Measurements from ENCODE around the gene CALHM1. TPM values are rescaled to one million over a fixed set of nuclear protein-coding genes. Genes with fewer than 3 reads are reported as not detected.

CALHM1 gene
- total RNA-seq, 2 experiments from 2014 or later, result 0.13 TPM; not detected in 1

- no peaks in the 10 kb centered on the region for H3K9me3 ChIP-seq (ENCODE audit: low read length)
- H2AFZ ChIP-seq (ENCODE audit: low read length), result no peak overlapping the region
- BruUV-seq (replicated peaks), result no TSS peak
- H3K4me3 ChIP-seq (ENCODE audit: low read depth, low read length, poor library complexity, severe bottlenecking), result no peak overlapping the region
- H3K4me1 ChIP-seq (ENCODE audit: insufficient read depth, low read length, poor library complexity, severe bottlenecking), result peaks cover 41% of the 10 kb centered on the region
- DNase-seq (ENCODE audit: low spot score), result no peak
- POLR2A ChIA-PET, result interaction anchor here (0.8 kb wide), 1 partner anchor 167 kb away, joined by 3 read pairs; no protein-coding TSS in a partner anchor
- H4K20me1 ChIP-seq (ENCODE audit: insufficient read depth, low read length), result no peaks in the 10 kb centered on the region
- H3K4me2 ChIP-seq (ENCODE audit: low read length), result no peak overlapping the region
- CTCF ChIA-PET (ENCODE audit: unreplicated experiment), result no interaction called here
- intact Hi-C loops (cut with micrococcal nuclease; ENCODE audit: unreplicated experiment), result no loop called here
- no peak for TF ChIP-seq EZH2phosphoT487 (IDR thresholded peaks at IDR 0.05; ENCODE audit: borderline replicate concordance, low read depth, low read length)
- TF ChIP-seq, protein P1, sequence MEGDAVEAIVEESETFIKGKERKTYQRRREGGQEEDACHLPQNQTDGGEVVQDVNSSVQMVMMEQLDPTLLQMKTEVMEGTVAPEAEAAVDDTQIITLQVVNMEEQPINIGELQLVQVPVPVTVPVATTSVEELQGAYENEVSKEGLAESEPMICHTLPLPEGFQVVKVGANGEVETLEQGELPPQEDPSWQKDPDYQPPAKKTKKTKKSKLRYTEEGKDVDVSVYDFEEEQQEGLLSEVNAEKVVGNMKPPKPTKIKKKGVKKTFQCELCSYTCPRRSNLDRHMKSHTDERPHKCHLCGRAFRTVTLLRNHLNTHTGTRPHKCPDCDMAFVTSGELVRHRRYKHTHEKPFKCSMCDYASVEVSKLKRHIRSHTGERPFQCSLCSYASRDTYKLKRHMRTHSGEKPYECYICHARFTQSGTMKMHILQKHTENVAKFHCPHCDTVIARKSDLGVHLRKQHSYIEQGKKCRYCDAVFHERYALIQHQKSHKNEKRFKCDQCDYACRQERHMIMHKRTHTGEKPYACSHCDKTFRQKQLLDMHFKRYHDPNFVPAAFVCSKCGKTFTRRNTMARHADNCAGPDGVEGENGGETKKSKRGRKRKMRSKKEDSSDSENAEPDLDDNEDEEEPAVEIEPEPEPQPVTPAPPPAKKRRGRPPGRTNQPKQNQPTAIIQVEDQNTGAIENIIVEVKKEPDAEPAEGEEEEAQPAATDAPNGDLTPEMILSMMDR (conservative IDR thresholded peaks at IDR 0.05; ENCODE audit: low read length), result no peak
- no peak overlapping the region for H3K27ac ChIP-seq (ENCODE audit: low read depth, low read length, poor library complexity, severe bottlenecking)
- H3K36me3 ChIP-seq (ENCODE audit: insufficient read depth, low read length), result no peaks in the 10 kb centered on the region
- H3K9me2 ChIP-seq (ENCODE audit: insufficient read depth, low read length), result no peaks in the 10 kb centered on the region
- H3K79me2 ChIP-seq (ENCODE audit: insufficient read depth, low read depth, low read length), result no peaks in the 10 kb centered on the region
These were observed 44.4 kb upstream of the CALHM1 start for GRCh38 chr10:103502849-103503660.

DNA sequence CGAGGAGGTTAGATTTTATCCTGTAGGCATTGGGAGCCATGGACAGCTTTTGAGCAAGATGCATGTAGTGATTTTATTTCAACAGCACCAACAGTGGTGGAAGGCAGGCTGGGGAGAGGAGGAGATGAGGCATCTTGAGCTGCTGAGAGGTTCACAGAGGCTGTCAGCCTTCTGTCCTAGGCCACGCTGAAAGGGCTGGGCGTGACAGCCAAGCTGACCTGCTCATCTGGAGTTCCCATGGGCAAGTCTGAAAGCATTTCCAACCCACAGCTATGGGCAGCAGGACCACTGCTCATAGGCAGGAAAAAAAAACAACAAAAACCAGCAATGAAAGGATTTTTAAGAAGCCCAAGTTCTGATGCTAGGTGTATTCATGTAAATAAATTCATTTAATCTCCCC is 42.5 kb upstream of the CALHM1 start:
- no TSS peak for BruUV-seq (replicated peaks)
- Histone ChIP-seq H3K9me3 (ENCODE audit: low read length) (no peaks in the 10 kb centered on the region), H2AFZ (ENCODE audit: low read length) (no peak overlapping the region), H3K27ac (ENCODE audit: low read depth, low read length, poor library complexity, severe bottlenecking) (no peak overlapping the region), H3K36me3 (ENCODE audit: insufficient read depth, low read length) (no peaks in the 10 kb centered on the region), H3K4me1 (ENCODE audit: insufficient read depth, low read length, poor library complexity, severe bottlenecking) (peaks cover 25% of the 10 kb centered on the region), H3K79me2 (ENCODE audit: insufficient read depth, low read depth, low read length) (no peaks in the 10 kb centered on the region), H3K4me3 (ENCODE audit: low read depth, low read length, poor library complexity, severe bottlenecking) (no peak overlapping the region), H3K9me2 (ENCODE audit: insufficient read depth, low read length) (no peaks in the 10 kb centered on the region), H3K4me2 (ENCODE audit: low read length) (no peak overlapping the region), H4K20me1 (ENCODE audit: insufficient read depth, low read length) (no peaks in the 10 kb centered on the region)
- no peak for TF ChIP-seq EZH2phosphoT487 (IDR thresholded peaks at IDR 0.05; ENCODE audit: borderline replicate concordance, low read depth, low read length)
- TF ChIP-seq, protein P1 (conservative IDR thresholded peaks at IDR 0.05; ENCODE audit: low read length), result no peak
- intact Hi-C loops (cut with micrococcal nuclease; ENCODE audit: unreplicated experiment), result no loop called here
- POLR2A ChIA-PET, result no interaction called here
- DNase-seq (ENCODE audit: low spot score), result no peak
- CTCF ChIA-PET (ENCODE audit: unreplicated experiment), result no interaction called here

- intact Hi-C loops (cut with micrococcal nuclease; ENCODE audit: unreplicated experiment), result no loop called here
- BruUV-seq (replicated peaks), result no TSS peak
- Histone ChIP-seq H2AFZ (ENCODE audit: low read length) (no peak overlapping the region), H4K20me1 (ENCODE audit: insufficient read depth, low read length) (no peaks in the 10 kb centered on the region), H3K4me1 (ENCODE audit: insufficient read depth, low read length, poor library complexity, severe bottlenecking) (peaks cover 25% of the 10 kb centered on the region), H3K4me3 (ENCODE audit: low read depth, low read length, poor library complexity, severe bottlenecking) (no peak overlapping the region), H3K36me3 (ENCODE audit: insufficient read depth, low read length) (no peaks in the 10 kb centered on the region), H3K27ac (ENCODE audit: low read depth, low read length, poor library complexity, severe bottlenecking) (no peak overlapping the region), H3K4me2 (ENCODE audit: low read length) (no peak overlapping the region), H3K9me2 (ENCODE audit: insufficient read depth, low read length) (no peaks in the 10 kb centered on the region), H3K9me3 (ENCODE audit: low read length) (no peaks in the 10 kb centered on the region), H3K79me2 (ENCODE audit: insufficient read depth, low read depth, low read length) (no peaks in the 10 kb centered on the region)
- CTCF ChIA-PET (ENCODE audit: unreplicated experiment), result no interaction called here
- no peak for TF ChIP-seq EZH2phosphoT487 (IDR thresholded peaks at IDR 0.05; ENCODE audit: borderline replicate concordance, low read depth, low read length)
- TF ChIP-seq, protein P1 (conservative IDR thresholded peaks at IDR 0.05; ENCODE audit: low read length), result no peak
- POLR2A ChIA-PET, result interaction anchor here (0.6 kb wide), 1 partner anchor 704 kb away, joined by 4 read pairs; no protein-coding TSS in a partner anchor
- DNase-seq (ENCODE audit: low spot score), result no peak
These were observed 41.8 kb upstream of the CALHM1 start for GRCh38 chr10:103500481-103500880.
